GM12891 (cell line): ENCODE data around the gene TNK2.
"Not testable (repeated sequence)": the region's sequence is repeated elsewhere in the genome, so short reads cannot be mapped to it uniquely, and the experiment has no call there.

Experiments
- PAX5 ChIP-seq: IDR thresholded peaks from 2 replicates; pipeline ENCODE4 v1.6.1; 2011; ENCODE audit warnings: low read length, moderate library complexity, mild to moderate bottlenecking; ENCODE audit not compliant: insufficient read depth, severe bottlenecking
- POLR2A ChIP-seq: IDR thresholded peaks from 2 replicates; pipeline ENCODE4 v1.6.1; 2011; ENCODE audit warnings: low read depth, low read length, control low read depth
- POLR2AphosphoS5 ChIP-seq: IDR thresholded peaks from 2 replicates; pipeline ENCODE4 v1.6.1; 2011; ENCODE audit warnings: low read depth, low read length, control low read depth
- POU2F2 ChIP-seq: IDR thresholded peaks from 2 replicates; pipeline ENCODE4 v1.6.1; 2011; ENCODE audit warnings: low read depth, mild to moderate bottlenecking, control low read depth, low read length, moderate library complexity
- SPI1 ChIP-seq: IDR thresholded peaks from 2 replicates; pipeline ENCODE4 v1.6.1; 2011; ENCODE audit warnings: low read depth, low read length, control low read depth
- TAF1 ChIP-seq: IDR thresholded peaks from 2 replicates; pipeline ENCODE4 v1.6.1; 2011; ENCODE audit warnings: low read depth, low read length, control low read depth

DNA sequence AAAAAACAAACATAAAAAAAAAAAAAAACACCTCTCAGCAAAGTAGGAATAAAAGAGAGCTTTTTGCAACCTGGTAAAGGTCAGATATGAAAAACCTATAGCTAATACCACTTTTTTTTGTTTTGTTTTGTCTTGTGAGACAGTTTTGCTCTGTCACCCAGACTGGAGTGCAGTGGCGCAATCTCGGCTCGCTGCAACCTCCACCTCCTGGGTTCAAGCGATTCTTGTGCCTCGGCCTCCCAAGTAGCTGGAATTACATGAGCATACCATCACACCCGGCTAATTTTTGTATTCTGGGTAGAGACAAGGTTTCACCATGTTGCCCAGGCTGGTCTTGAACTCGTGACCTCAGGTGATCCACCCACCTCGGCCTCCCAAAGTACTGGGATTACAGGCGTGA lies 5.7 kb downstream of the TNK2 start:
- TF ChIP-seq POLR2A, POLR2AphosphoS5, SPI1, TAF1, PAX5, POU2F2: not testable (repeated sequence)
